Pons (tissue), 1 donor: ENCODE measurements around the gene RNASE13.

Experiments used
- DNase-seq: peaks from one replicate; pipeline ENCODE4 v3.0.0-alpha.2; 2016; ENCODE audit warnings: low spot score

RNASE13 gene

GRCh38 chr14:21034707-21035106, at the start of gene RNASE13:
Gene RNASE13 (minus strand): TSS chr14:21034807. CDS start chr14:21034288, 519 bp downstream.
- DNase-seq: no peak

GRCh38 chr14:21084396-21084795, 49.8 kb upstream of the RNASE13 start:
- no peak for DNase-seq

GRCh38 chr14:21083565-21084325, 49.1 kb upstream of the RNASE13 start:
- DNase-seq: no peak

- no peak for DNase-seq
These were observed 47.0 kb upstream of the RNASE13 start for GRCh38 chr14:21081521-21082142.

GRCh38 chr14:21078726-21079125, 44.1 kb upstream of the RNASE13 start:
- DNase-seq: no peak

GRCh38 chr14:21078287-21078686, 43.7 kb upstream of the RNASE13 start:
- no peak for DNase-seq

GRCh38 chr14:21077672-21078071, 43.1 kb upstream of the RNASE13 start:
- DNase-seq: no peak

- no peak for DNase-seq
These were observed 41.3 kb upstream of the RNASE13 start for GRCh38 chr14:21075719-21076437.

GRCh38 chr14:21074398-21075272, 40.0 kb upstream of the RNASE13 start:
- no peak for DNase-seq

- DNase-seq: no peak
These were observed 39.3 kb upstream of the RNASE13 start for GRCh38 chr14:21073921-21074320.

GRCh38 chr14:21072781-21073339, 38.3 kb upstream of the RNASE13 start:
- no peak for DNase-seq

- peak; percentile 74 for DNase-seq
These were observed 37.4 kb upstream of the RNASE13 start for GRCh38 chr14:21072031-21072473.

GRCh38 chr14:21071225-21072030, 36.8 kb upstream of the RNASE13 start:
- peak; percentile 78 for DNase-seq

- DNase-seq: peak; percentile 36
These were observed 36.1 kb upstream of the RNASE13 start for GRCh38 chr14:21070610-21071224.

GRCh38 chr14:21070083-21070609, 35.5 kb upstream of the RNASE13 start, which contains the start of gene ARHGEF40:
Gene ARHGEF40 (plus strand): TSS chr14:21070304. CDS start chr14:21070397, 93 bp downstream.
- peak; percentile 55 for DNase-seq

GRCh38 chr14:21069388-21070082, 34.9 kb upstream of the RNASE13 start:
- DNase-seq: peak; percentile 74

GRCh38 chr14:21068521-21069387, 34.1 kb upstream of the RNASE13 start:
- peak; percentile 73 for DNase-seq

GRCh38 chr14:21066882-21067502, 32.4 kb upstream of the RNASE13 start:
- no peak for DNase-seq
